PC-9 (cell line): ENCODE measurements around the gene SRGAP3.

Experiments
- CTCF ChIP-seq: fragments of 200-600 bp; sonication (generic); conservative IDR thresholded peaks from 2 replicates; pipeline ENCODE4 v1.6.1; 2017; ENCODE audit warnings: mixed run types, antibody characterized with exemption, mild to moderate bottlenecking, moderate library complexity
- EZH2 ChIP-seq: fragments of 200-600 bp; sonication (generic); IDR thresholded peaks from 2 replicates; pipeline ENCODE4 v1.8.0; 2017; ENCODE audit warnings: antibody characterized with exemption, low read depth

- TF ChIP-seq EZH2, result no peak
- TF ChIP-seq CTCF, result no peak
Measured at GRCh38 chr3:9088441-9089353, 160.7 kb downstream of the SRGAP3 start.
